Islet precursor cell (in vitro differentiated cells): ENCODE results near the gene ESPNL.

Source experiments
- DNase-seq: peaks from one replicate; pipeline ENCODE4 v3.0.0-alpha.2; 2018

ESPNL gene

DNA sequence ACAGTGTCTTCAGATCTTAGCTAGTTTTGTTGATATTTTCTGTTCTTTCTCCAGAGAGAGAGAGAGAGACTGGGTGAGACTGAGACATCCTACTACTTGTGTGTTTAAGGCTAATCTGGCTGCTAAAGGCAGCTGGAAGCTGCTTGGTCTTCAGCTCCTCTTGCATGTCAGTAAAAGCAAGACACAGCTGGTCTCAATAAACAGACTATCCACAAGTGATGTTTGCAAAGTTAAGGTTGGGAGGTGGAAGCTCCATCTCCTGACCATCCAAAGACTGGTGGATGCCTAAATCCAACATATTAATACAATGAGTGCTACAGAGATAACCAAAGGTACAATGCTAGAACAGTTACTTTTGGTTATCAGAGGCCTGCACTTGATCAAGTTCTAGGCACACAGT is 76.5 kb downstream of the ESPNL start:
- DNase-seq, result peak; percentile 7

DNA sequence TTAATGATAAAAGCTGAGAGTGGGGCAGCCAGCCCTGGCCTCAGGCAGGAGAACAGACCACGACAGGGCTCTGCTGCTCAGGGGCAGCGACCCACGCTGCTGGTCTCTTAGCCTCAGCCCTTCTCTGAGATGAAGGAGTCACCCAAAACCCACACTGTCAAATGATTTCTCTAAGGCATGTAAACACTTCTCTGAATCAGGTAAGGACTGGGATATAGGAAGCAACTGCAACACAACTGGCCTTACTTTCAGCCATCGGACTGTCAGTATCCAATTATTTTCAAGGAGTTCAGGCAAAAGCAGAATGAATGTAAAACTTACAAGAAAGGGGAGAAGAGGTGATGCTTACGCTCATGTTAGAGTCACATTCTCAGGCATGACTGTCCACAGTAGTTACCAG is 80.4 kb downstream of the ESPNL start:
- DNase-seq, result no peak

DNA sequence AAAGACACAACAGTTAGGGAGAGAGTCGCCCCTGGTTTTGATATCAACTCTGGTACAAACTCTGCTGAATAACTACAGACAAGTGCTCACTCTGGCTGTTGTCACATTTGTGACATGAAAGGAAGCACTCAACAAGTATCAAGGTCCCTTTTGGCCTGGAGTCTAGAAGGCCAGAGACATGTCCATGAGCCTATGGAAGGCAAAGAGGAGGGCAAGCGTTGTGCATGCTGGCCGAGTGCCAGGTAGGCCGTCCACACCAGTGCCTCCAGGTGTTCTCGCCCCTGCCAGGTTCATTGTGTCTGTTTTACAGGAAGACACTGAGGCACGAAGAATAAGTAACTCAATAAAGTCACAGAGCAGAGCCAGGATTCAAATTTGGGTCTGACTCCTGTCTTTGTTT is 82.2 kb downstream of the ESPNL start:
- DNase-seq, result no peak
